GM19463 (cell line): Measurements from ENCODE around the gene MAT1A.
"Not testable (repeated sequence)": the region's sequence is repeated elsewhere in the genome, so short reads cannot be mapped to it uniquely, and the experiment has no call there.

Experiments
- ATAC-seq: cut with Tn5 transposase; IDR thresholded peaks from one replicate; pipeline ENCODE4 v1.9.1; 2021; ENCODE audit warnings: mild to moderate bottlenecking, moderate library complexity; ENCODE audit not compliant: unreplicated experiment

MAT1A gene

GRCh38 chr10:80233871-80234270 lies 55.6 kb downstream of the MAT1A start:
- ATAC-seq: not testable (repeated sequence)

DNA sequence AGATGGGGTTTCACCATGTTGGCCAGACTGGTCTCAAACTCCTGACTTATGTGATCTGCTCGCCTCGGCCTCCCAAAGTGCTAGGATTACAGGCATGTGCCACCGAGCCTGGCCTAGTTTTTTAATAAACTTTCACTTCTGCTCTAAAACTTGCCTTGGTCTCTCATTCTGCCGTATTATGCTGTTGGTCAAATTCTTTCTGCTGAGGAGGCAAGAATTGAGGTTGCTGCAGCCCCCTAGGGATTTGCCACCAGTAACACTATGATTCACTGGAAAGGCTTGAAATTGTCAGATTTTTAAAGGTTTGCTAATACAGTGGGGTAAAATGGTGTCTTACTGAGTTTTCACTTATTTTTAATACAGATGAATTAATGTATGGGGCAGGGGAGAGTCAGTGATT lies 62.7 kb downstream of the MAT1A start:
- peak; percentile 80 for ATAC-seq

DNA sequence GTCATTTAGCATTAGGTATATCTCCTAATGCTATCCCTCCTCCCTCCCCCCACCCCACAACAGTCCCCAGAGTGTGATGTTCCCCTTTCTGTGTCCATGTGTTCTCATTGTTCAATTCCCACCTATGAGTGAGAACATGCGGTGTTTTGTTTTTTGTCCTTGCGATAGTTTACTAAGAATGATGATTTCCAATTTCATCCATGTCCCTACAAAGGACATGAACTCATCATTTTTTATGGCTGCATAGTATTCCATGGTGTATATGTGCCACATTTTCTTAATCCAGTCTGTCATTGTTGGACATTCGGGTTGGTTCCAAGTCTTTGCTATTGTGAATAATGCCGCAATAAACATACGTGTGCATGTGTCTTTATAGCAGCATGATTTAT lies 66.4 kb downstream of the MAT1A start:
- not testable (repeated sequence) for ATAC-seq
